ENCODE results near the gene EYS.

The EYS gene

DNA sequence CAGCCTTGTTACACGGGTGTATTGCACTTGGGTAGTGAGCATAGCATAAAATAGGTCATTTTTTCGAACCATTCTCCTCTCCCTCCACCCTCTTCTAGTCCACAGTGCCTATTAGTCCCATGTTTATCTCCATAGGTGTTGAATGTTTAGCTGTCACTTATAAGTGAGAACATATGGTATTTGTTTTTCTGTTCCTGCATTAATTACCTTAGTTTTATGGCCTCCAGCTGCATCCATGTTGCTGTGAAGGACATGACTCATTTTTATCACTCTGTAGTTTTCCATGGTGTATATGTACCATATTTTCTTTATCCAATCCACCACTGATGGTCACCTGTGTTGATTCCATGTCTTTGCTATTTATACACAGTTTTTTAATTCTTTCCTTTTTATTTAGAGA lies 889.5 kb downstream of the EYS start:
- no peak for DNase-seq (ENCODE audit: low read depth)

DNA sequence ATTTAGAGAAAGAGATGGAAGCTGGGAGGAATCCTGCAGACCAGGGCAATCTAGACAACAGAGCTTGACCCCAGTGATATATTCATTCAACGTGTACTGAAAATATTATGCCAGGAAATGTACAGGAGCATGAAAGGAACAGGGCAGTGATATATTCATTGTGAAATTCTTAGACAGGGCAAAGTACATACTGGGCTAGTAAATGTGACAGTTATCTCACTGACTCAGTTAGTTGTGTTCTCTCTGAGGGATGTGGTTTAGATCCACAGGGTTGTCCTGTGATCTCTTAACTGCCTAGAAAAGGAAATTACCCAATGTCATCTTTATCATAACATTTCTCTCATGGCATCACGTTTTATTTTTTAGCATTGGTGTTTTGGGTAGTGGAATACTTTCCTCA lies 891.3 kb downstream of the EYS start:
- DNase-seq (ENCODE audit: low read depth), result no peak

DNA sequence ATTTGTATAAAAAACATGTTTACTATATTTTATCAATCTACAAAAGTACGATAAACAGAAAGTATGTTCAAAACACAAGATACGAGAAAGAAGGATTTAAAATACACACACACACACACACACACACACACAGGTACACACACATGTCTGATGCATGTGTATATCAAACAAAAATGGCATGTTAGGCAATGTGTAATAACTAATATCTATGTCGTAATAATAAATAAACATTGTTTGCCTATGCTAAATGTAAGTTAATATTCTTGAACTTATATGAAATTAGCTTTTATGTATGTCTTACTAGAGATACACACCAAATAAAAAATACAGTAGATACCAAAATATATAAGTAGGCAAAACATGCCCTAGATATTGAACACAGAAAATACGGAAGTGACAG lies 894.9 kb downstream of the EYS start:
- DNase-seq (ENCODE audit: low read depth), result no peak

DNA sequence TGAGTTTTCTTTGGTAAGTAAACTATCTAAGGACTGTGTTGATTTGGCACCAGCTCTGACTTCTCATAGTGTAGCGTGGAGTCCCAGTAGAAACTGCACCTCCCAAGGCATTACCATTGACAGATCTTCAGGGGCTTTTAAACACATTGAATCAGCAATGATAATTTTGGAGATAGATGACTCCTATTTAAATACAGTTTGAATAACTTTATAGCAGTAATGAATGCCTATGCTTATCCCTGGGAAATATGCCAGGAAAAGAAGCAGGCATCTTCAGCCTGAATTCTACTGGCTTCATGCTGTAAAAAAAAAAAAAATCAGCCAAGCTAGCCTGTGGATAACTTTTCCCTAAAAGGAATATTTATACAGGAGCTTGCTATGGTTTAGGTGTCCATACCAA lies 895.9 kb downstream of the EYS start:
- DNase-seq (ENCODE audit: low read depth), result no peak

DNA sequence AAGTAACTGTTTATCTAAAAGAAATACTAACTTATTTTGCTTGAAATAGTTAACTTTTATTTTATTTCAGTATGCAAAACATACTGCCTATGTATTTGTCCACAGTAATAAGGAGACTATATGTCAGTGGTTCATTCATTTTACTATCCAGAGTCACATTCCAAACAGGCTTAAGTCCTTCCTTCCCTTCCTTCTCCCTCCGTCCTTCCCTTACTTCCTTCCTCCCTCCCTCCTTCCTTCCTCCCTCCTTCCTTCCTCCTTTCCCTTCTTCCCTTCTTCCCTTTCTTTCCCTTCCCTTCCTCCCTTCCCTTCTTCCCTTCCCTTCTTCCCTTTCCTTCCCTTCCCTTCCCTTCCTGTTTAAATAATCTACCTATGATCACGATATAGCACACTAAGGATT lies 899.2 kb downstream of the EYS start:
- no peak for DNase-seq (ENCODE audit: low read depth)

DNA sequence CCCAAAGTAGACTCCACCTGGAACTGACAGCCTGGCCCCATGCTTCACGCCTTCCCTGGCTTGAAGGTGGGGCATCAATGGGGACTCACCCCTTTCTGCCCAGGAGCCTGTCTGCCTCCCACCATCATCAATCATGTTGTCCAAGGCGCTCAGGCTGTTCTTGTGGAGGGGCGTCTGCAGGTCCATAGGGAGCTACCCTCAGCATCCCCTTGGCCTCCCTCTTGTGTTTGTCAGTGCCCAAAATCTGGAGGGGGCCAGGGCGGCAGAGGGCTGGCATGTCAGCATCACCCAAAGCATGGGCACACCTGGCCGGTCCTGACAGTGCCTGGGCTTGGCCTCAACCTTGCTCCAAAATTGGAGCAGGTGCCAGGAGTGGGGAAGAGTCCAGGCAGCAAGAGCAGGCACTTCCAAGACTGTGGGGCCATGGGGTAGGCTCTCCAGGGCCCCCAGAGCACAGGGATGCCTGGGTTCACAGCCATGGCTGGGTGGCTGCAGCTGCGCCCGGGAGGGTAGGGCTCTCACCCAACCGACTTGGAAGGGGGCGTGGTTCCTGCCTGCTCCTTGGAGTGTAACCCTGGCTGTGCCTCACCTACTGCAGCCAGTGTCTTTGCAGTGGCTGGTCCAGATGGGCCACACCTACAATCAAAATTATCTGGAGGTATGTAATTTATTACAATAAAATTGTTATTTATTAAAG lies 903.4 kb downstream of the EYS start:
- DNase-seq (ENCODE audit: low read depth), result no peak

DNA sequence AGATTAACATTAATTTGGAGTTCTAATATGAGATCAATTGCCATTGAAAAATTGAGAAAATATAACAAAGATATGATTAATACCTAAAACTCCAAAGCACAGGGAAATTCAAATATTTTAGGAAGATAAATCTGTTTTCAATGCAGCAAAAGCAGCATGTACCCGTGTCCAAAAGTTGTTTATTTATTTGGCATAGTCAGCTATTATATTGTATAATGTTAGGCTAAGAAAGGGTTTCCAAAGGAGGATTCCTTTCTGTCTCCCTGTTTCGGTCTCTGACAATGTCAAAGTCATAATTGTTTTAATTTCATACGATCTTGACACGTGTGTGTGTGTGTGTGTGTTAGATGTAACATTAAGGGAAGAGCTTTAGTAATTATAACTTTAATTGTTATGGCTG lies 914.5 kb downstream of the EYS start:
- DNase-seq (ENCODE audit: low read depth), result no peak

DNA sequence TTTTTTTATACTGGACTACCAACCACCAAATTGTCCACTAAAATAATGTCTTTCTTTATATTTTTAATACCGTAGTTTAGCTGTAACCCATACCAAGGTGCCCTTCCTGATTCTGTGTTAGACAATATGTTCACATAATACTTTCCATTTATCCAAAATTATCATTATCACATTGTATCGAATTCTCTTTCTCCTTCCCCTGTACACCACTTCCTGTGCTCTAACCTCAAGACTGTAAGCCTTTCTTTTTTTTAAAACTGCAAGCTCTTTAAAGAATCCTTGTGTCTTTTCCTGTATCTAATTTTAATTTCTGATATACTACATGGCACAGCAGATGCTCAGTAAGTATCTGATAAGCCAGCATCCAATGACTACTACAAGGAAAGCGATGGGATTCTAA lies 917.5 kb downstream of the EYS start:
- DNase-seq (ENCODE audit: low read depth), result no peak

DNA sequence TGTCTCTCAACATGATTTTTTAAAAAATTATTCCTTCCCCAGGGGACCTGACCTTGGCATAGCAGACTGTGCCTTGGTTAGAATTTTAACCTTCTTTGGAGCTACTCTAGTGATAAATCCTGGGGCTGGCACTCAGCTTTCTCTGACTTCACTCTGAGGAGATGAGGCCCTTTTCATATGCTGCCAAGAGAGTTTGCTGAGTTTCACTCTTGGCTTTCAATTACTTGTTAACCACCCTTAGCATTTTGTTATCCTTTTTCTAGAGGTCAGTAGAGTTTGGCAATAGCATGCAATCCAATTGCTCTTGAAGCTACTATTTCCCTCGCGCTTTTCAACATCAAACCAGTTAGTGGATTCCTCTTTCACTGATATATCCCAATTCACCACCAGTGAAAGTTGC lies 920.3 kb downstream of the EYS start:
- no peak for DNase-seq (ENCODE audit: low read depth)

DNA sequence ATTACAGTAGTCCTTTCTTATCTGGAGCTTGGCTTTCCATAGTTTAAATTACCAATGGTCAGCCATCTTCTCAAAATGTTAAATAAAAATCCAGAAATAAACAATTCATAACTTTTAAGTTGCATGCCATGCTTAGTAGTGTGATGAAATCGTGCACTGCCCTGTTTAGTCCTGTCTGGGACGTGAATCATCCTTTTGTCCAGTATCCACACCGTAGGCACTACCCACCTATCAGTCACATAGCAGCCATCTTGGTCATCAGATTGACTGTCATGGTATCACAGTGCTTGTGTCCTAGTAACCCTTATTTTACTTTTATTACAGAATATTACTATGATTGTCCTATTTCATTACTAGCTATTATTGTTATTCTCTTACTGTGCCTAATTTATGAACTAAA lies 924.1 kb downstream of the EYS start:
- DNase-seq (ENCODE audit: low read depth), result no peak

DNA sequence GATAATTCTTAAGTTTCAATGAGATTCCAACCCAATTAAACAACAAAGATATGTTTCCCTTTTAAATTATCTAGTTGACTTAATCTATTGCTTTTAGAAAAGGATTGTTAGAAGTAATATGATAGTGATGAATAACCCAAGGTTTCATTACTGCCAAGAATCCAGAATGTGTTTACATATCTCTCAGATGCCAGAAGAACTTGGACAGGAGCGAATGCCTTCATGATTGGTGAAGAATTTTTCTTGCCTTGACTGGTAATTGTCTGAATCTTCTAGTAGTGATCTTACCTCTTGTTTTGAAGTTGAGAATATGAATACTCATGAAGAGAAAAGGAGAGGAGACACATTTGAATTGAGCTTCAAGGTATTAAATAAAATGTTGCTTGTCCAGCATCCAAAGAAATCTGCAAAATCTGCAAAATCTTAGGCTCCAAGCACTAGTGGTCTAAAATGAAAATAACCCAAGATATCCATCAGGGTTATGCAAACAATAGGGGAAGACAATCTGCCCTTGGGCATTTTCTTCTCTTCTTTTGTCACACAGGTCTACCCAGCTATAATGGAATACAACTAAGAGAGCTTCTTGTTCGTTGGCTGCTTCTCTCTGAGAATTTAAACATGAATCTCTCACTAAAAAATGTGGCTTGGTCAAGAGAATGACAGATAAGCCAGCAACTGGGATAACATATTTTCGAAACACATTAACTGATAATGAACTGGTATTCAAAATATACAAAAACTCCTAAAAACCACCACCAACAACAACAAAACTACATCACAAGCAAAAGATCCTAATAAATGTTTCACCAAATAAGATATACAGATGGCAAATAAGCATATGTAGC lies 928.9 kb downstream of the EYS start:
- DNase-seq (ENCODE audit: low read depth), result no peak

DNA sequence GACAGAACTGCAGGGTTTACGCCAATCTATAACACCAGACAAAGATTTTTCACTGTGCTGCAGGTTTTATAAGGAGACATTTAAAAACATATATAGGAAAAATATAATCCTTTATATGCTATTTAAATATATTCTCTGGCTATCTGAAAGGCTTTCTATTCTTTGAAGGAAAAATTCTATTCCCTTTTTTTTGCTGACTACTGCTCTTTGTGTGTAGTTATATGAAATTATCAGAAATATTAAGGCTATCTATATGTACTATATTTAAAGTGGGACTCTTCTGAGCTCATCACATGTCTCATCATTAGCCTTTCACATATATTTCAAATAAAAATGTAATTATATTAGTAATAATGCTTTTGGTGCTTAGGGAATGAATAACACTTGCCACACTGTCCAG lies 930.7 kb downstream of the EYS start:
- no peak for DNase-seq (ENCODE audit: low read depth)

DNA sequence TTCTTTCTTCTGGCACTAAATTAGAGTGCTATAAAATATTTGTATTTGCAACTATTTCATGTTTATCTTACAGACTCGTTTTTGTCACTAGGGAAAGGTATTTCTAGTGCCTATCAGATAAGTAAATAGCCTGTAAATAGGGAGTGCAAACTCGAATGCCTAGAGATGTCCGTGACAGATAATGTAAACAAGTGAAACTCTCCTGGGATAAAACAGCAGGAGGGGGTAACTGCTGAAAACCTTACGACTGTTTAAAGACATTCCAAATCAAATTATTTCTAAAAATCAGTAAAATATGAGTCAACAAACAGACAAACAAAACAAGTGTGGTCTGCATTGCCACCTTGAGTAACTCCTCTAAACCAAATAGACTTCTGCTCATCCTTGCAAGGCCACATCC lies 932.1 kb downstream of the EYS start:
- no peak for DNase-seq (ENCODE audit: low read depth)

DNA sequence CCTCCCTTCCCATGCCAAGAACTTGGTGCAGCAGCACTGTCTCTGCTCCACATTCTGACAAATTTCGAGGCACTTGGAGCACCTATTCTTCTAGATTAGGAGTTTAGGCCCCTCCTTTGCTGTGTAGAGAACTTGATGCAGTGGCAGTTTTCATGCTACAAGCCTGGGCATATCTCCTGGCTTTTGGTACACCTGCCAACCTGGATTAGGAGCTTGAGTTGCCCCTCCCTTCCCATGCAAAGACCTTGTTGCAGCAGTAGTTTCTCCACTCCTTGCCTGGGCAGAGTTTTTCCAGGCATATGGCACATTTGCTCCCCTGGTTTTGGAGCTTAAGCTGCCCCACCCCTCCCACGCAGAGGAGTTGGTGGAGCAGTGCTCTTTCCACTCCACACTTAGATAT lies 956.1 kb downstream of the EYS start:
- DNase-seq (ENCODE audit: low read depth), result no peak

DNA sequence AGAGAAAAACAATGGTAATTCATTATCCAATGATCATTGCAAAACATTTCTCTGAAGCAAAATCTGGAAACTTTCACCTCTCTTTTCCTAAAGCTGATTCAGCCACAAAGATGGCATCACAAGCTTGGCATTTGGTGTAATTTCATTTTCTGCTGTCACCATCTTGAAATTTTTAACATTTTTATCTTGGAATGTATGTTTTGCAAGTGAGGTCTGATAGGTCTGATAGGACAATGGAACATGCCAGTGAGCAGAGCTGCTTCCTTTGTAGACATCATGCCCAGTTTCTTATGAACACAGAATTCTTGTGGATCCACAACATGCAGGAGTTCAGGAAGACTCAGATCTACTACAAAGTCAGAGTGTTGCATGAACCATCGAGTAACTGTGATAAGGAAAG lies 969.6 kb downstream of the EYS start:
- no peak for DNase-seq (ENCODE audit: low read depth)

DNA sequence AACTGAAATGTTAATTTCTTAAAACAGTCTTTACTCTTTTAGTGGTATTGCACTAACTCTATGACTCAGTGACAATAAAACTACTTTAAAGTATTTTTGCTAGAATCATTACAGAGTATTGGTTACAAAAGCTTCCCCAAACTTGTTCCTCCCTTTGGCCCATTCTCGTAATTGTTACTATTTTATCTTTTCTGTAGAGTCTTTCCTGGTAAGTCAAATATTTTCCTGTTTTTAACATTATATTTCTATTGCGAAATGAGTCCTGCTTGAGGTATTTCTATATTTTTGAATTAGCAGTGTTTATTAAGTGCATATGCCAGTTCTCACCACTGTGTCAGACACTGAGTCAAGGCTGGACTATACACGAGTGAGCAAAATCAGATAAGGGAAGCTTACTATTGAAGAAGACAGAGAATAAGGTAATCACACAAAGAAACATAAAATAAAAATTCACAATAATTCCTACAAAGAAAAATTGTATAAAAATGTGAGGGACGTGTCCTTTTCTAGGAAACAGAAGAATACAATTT lies 970.5 kb downstream of the EYS start:
- no peak for DNase-seq (ENCODE audit: low read depth)

DNA sequence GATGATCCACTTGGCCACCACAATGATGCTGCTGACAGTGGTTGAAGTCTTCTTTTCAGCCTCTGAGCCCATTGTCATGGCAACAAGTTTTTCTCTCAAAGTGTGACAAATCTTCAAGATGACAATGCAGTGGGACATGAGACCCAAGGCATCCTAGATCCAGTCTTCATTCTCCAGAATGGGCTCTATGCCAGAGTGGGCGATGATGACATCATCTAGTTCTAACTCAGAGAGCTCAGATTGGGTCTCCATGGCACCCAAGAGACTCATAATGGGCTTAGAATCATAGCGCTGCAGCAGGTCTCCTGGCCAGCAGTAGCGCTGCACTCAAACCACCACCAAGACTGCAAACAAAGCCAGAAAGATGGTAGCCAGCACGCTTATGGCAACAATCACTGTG lies 973.6 kb downstream of the EYS start:
- no peak for DNase-seq (ENCODE audit: low read depth)

DNA sequence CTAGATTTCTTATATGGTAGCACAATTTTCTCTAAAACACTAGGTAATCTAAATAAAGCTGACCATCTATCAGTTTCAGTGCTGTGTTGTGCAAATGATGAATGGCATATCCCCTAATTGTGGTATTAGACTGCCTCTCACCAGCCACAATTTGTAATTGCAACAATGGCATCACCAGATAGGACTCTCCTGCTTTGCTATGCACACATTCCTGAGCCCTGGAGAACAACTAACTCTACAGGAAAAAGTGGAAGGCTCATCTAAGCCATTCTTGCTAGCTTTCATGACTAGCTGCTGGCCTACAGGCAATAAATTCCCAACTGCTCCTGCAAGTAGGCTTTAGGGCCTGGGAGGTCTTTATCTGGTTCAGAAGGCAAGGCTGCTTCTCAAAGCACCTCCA lies 974.1 kb downstream of the EYS start:
- DNase-seq (ENCODE audit: low read depth), result no peak

DNA sequence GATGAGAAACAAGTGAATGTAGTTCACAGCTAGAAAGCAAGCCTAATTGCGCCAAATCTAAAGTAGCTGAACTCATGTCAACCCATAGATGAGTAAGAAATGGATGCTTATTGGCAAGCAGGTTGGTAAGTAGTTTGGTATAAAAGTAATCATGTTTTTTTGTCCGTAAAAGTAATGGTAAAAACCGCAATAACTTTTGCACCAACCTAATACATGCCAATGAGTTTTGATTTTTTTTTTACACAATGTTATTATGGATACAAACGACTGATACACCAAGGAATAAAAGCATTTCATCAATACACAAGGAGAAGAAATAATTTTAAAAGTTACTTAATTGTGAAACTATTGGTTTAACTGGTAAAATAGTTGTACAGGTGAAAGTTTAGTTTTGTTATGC lies 977.5 kb downstream of the EYS start:
- DNase-seq (ENCODE audit: low read depth), result no peak

DNA sequence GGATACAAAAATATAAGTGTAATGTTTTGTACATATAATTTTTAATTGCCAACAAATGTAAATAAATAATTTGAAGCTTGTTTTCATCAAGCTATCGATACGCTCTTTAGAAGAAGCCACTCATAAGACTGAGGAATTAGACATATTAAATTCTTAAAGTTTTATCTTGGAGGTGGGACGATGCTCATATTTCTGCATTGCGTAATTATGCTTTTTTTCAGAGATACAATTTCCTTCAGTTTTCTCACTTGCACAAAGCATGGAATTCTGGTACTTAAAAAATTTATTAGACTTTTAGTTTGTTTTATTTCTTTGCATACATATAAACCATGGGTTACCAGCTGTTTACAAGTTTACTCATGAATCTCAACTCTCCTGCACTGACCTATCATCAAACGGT lies 980.0 kb downstream of the EYS start:
- DNase-seq (ENCODE audit: low read depth), result no peak

DNA sequence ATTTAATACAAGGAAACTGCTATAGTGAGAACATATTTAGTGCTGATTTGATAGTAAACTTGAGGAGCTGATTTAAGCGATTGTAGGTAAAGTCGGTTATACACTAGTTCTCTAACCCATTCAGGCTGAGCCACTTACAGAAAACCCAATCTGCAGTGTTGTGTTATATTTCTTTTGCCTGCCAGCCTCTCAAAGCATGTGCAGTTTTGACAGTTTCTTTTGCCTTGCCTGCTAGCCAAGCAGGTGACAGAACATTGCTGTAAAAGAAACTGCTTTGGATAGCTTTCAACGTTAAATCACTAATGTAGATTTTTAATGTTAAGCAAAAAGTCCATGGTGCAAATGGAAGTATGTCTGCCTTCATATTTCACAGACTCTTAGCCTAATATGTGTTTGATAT lies 982.9 kb downstream of the EYS start:
- no peak for DNase-seq (ENCODE audit: low read depth)

DNA sequence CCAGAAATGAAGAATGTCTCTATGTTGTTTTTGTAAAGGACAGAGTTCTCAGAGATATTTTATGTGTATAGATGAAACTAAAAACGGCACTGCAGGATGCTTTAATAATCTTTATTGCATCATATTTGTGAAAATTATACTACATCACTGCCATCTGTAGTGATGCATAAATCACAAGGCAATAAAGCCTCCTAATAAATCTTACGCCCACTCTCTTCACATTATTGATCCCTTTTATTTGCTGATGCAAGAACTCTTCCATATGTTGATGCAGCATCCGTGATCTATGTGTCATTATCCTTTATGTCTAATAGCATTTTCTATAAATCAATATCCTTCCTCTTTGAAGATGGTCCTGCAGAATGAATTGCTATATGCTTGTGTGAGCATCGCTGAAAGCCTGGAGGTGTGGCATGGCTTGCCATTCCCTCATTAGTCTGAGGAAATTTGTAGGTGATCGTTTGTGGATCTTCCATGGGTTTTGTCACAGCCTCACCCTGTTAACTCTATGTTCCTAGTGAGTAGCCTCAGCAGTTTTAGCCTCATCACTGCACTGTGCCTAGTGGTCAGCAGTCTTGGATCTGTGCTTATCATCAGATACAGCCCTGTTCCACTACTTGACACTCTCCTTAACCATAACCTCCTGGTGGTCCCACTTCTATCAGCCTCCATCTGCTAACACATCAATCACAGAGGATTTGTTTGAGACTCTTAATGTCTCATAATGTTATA lies 983.5 kb downstream of the EYS start:
- no peak for DNase-seq (ENCODE audit: low read depth)

DNA sequence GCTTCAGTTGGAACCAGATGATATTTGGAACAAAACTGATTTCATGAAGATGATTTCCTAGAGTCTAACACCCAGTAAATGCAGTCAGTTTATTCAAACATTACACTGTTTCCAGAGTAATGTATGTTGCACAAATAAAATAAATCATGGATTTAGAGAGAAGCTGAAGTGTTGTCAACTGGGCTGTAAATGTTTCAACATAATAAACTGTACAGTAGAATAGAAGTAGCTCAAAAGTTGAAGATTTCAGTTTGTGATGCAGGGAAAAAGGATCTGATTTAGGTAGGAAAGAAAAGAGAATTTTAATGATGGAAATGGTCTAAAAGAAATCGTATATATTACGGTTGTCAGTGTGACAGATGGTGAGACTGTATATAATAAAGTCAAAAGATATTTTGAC lies 985.2 kb downstream of the EYS start:
- DNase-seq (ENCODE audit: low read depth), result no peak
